ENCODE results near the gene PHF2. TPM values are rescaled to one million over a fixed set of nuclear protein-coding genes. Genes with fewer than 3 reads are reported as not detected.

Gene PHF2
- polyA plus RNA-seq, 1 experiment: 8.8 TPM

- Histone ChIP-seq H3K4me3 (ENCODE audit: low read depth, low read length) (no peak overlapping the region), H3K27ac (ENCODE audit: low read depth, low read length) (no peak overlapping the region), H3K9me3 (ENCODE audit: control insufficient read depth, insufficient read depth, low read length) (no peaks in the 10 kb centered on the region), H3K27me3 (ENCODE audit: control insufficient read depth, insufficient read depth, low read length) (no peaks in the 10 kb centered on the region)
- ChIA-PET CTCF (interaction anchor here (4.2 kb wide), 1 partner anchor 8 kb away, joined by 46 read pairs; no protein-coding TSS in a partner anchor), POLR2A (no interaction called here)
- TF ChIP-seq, protein P1, sequence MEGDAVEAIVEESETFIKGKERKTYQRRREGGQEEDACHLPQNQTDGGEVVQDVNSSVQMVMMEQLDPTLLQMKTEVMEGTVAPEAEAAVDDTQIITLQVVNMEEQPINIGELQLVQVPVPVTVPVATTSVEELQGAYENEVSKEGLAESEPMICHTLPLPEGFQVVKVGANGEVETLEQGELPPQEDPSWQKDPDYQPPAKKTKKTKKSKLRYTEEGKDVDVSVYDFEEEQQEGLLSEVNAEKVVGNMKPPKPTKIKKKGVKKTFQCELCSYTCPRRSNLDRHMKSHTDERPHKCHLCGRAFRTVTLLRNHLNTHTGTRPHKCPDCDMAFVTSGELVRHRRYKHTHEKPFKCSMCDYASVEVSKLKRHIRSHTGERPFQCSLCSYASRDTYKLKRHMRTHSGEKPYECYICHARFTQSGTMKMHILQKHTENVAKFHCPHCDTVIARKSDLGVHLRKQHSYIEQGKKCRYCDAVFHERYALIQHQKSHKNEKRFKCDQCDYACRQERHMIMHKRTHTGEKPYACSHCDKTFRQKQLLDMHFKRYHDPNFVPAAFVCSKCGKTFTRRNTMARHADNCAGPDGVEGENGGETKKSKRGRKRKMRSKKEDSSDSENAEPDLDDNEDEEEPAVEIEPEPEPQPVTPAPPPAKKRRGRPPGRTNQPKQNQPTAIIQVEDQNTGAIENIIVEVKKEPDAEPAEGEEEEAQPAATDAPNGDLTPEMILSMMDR (IDR thresholded peaks at IDR 0.05; ENCODE audit: low read depth, low read length): no peak
- no peak for DNase-seq (ENCODE audit: low read depth, low spot score)
These were observed 17.9 kb upstream of the PHF2 start for GRCh38 chr9:93558503-93558902.

DNA sequence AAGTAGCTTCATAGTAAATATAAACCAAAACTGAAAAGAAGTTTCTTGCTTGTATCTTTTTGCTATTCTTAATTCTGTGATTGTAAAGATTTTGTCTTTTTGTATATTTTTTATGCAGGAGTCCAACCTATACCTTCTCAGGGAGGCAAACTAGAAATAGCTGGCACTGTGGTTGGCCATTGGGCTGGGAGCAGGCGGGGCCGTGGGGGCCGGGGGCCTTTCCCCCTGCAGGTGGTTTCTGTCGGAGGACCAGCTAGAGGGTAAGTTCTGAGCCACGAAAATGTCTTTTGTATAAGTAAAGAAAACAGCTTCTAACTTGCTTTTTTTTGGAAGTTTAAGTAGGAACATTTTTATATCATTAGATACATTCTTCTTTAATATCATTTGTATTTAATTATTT is 15.4 kb upstream of the PHF2 start:
- no peak for DNase-seq (ENCODE audit: low read depth, low spot score)
- TF ChIP-seq, protein P1 (IDR thresholded peaks at IDR 0.05; ENCODE audit: low read depth, low read length): no peak
- Histone ChIP-seq H3K4me3 (ENCODE audit: low read depth, low read length) (no peak overlapping the region), H3K27ac (ENCODE audit: low read depth, low read length) (no peak overlapping the region), H3K27me3 (ENCODE audit: control insufficient read depth, insufficient read depth, low read length) (no peaks in the 10 kb centered on the region), H3K9me3 (ENCODE audit: control insufficient read depth, insufficient read depth, low read length) (no peaks in the 10 kb centered on the region)
- ChIA-PET POLR2A (no interaction called here), CTCF (no interaction called here)

DNA sequence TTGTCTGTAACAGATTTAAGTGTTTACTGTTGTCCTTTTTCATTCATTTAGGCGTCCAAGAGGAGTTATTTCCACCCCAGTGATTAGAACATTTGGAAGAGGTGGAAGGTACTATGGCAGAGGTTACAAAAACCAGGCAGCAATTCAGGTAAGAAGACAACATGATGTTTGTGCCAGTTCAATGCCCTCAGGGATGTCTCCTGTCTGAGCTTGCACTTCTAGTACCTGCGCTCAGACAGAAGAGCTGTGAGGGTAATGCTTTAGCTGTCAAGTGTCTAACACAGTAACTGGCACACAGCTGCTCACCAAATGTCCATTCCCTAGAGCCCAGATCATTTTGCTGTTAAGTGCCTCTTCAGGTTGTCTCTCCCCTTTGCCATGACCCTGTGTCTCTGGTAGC is 14.2 kb upstream of the PHF2 start:
- Histone ChIP-seq H3K4me3 (ENCODE audit: low read depth, low read length) (no peak overlapping the region), H3K27me3 (ENCODE audit: control insufficient read depth, insufficient read depth, low read length) (no peaks in the 10 kb centered on the region), H3K9me3 (ENCODE audit: control insufficient read depth, insufficient read depth, low read length) (no peaks in the 10 kb centered on the region), H3K27ac (ENCODE audit: low read depth, low read length) (no peak overlapping the region)
- DNase-seq (ENCODE audit: low read depth, low spot score): no peak
- ChIA-PET POLR2A (no interaction called here), CTCF (no interaction called here)
- TF ChIP-seq, protein P1 (IDR thresholded peaks at IDR 0.05; ENCODE audit: low read depth, low read length): no peak

DNA sequence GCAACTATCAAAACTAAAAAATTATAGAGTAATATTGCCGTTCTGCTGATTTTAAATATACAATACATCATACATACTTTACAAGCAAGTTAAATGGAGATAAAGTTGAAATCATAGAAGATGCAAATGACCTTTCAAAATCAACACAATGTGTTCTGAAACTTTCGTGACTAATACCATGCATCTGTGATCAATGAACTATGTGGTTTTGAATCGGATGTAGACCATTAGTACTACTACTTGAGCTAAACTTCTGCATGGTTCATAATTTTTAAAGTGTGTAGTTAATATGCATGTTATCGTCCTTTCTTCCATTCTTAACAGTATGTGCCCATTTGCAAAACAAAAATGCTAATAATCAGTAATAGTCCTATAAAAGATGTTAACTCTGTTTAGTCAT is 11.3 kb upstream of the PHF2 start:
- H3K27ac ChIP-seq (ENCODE audit: low read depth, low read length): no peak overlapping the region
- ChIA-PET POLR2A (no interaction called here), CTCF (interaction anchor here (1.6 to 3.6 kb wide), 15 partner anchors 9 to 456 kb away, joined by 3 to 63 read pairs (median 22); partner anchors contain the start of gene FAM120AOS)

More for the DNA sequence above, 11.3 kb upstream of the PHF2 start:
- H3K9me3 ChIP-seq (ENCODE audit: control insufficient read depth, insufficient read depth, low read length): no peaks in the 10 kb centered on the region
- no peak for DNase-seq (ENCODE audit: low read depth, low spot score)
- TF ChIP-seq, protein P1 (IDR thresholded peaks at IDR 0.05; ENCODE audit: low read depth, low read length): no peak
- H3K27me3 ChIP-seq (ENCODE audit: control insufficient read depth, insufficient read depth, low read length): no peaks in the 10 kb centered on the region
- no peak overlapping the region for H3K4me3 ChIP-seq (ENCODE audit: low read depth, low read length)

Measured in AG04450 (cell line).